ENCODE measurements around the gene SIRPA. TPM values are rescaled to one million over a fixed set of nuclear protein-coding genes. Genes with fewer than 3 reads are reported as not detected.

The SIRPA gene
- total RNA-seq, 1 donor from 2014 or later: 13.0 TPM

GRCh38 chr20:1861347-1861976 lies 33.7 kb upstream of the SIRPA start:
- Mint-ChIP-seq H3K27ac (ENCODE audit: unreplicated experiment) (no peak overlapping the region), H3K36me3 (ENCODE audit: unreplicated experiment) (no peaks in the 10 kb centered on the region), H3K4me3 (ENCODE audit: unreplicated experiment) (no peak overlapping the region), H3K4me1 (ENCODE audit: unreplicated experiment) (peaks cover 2% of the 10 kb centered on the region), H3K27me3 (ENCODE audit: unreplicated experiment) (peaks cover 27% of the 10 kb centered on the region), H3K9me3 (ENCODE audit: unreplicated experiment) (no peaks in the 10 kb centered on the region)
- TF ChIP-seq CTCF (IDR thresholded peaks at IDR 0.05): no peak
- no peak for DNase-seq (ENCODE audit: extremely low spot score, unreplicated experiment)

- H3K9me3 Mint-ChIP-seq (ENCODE audit: unreplicated experiment): no peaks in the 10 kb centered on the region
- H3K36me3 Mint-ChIP-seq (ENCODE audit: unreplicated experiment): no peaks in the 10 kb centered on the region
- no peaks in the 10 kb centered on the region for H3K4me1 Mint-ChIP-seq (ENCODE audit: unreplicated experiment)
- H3K4me3 Mint-ChIP-seq (ENCODE audit: unreplicated experiment): no peak overlapping the region
- no peak overlapping the region for H3K27ac Mint-ChIP-seq (ENCODE audit: unreplicated experiment)
- no peak for TF ChIP-seq CTCF (IDR thresholded peaks at IDR 0.05)
- peaks cover 33% of the 10 kb centered on the region for H3K27me3 Mint-ChIP-seq (ENCODE audit: unreplicated experiment)
- DNase-seq (ENCODE audit: extremely low spot score, unreplicated experiment): no peak
Observed at GRCh38 chr20:1861996-1862662, 33.1 kb upstream of the SIRPA start.

DNA sequence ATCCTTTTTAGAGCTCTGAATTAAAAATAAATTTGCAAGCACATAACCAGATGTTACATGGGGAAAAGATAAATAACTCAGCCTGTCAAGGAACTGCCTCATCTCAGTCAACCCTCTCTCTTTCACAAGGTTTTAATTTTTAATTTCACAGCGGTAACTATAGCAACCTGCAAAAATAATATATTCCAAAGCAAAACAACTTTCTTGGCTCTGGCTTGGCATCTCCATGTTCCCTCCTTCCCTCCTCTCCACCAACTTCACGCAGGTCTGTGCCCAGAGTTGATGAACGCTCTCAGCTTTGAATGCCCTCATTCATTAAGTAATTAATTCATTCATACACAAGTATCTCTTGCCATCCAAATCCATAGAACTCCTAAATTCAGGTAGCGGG lies 32.5 kb upstream of the SIRPA start:
- no peak for DNase-seq (ENCODE audit: extremely low spot score, unreplicated experiment)
- no peak for TF ChIP-seq CTCF (IDR thresholded peaks at IDR 0.05)
- no peaks in the 10 kb centered on the region for H3K9me3 Mint-ChIP-seq (ENCODE audit: unreplicated experiment)
- H3K27me3 Mint-ChIP-seq (ENCODE audit: unreplicated experiment): peaks cover 36% of the 10 kb centered on the region
- no peak overlapping the region for H3K27ac Mint-ChIP-seq (ENCODE audit: unreplicated experiment)
- no peaks in the 10 kb centered on the region for H3K4me1 Mint-ChIP-seq (ENCODE audit: unreplicated experiment)
- no peak overlapping the region for H3K4me3 Mint-ChIP-seq (ENCODE audit: unreplicated experiment)
- no peaks in the 10 kb centered on the region for H3K36me3 Mint-ChIP-seq (ENCODE audit: unreplicated experiment)

- Mint-ChIP-seq H3K4me3 (ENCODE audit: unreplicated experiment) (no peak overlapping the region), H3K4me1 (ENCODE audit: unreplicated experiment) (no peaks in the 10 kb centered on the region), H3K36me3 (ENCODE audit: unreplicated experiment) (no peaks in the 10 kb centered on the region), H3K27me3 (ENCODE audit: unreplicated experiment) (peaks cover 36% of the 10 kb centered on the region), H3K27ac (ENCODE audit: unreplicated experiment) (no peak overlapping the region), H3K9me3 (ENCODE audit: unreplicated experiment) (no peaks in the 10 kb centered on the region)
- no peak for TF ChIP-seq CTCF (IDR thresholded peaks at IDR 0.05)
- no peak for DNase-seq (ENCODE audit: extremely low spot score, unreplicated experiment)
Observed at GRCh38 chr20:1863296-1863695, 31.9 kb upstream of the SIRPA start.

- Mint-ChIP-seq H3K4me1 (ENCODE audit: unreplicated experiment) (no peaks in the 10 kb centered on the region), H3K36me3 (ENCODE audit: unreplicated experiment) (no peaks in the 10 kb centered on the region), H3K4me3 (ENCODE audit: unreplicated experiment) (no peak overlapping the region), H3K27ac (ENCODE audit: unreplicated experiment) (no peak overlapping the region), H3K9me3 (ENCODE audit: unreplicated experiment) (no peaks in the 10 kb centered on the region), H3K27me3 (ENCODE audit: unreplicated experiment) (peaks cover 35% of the 10 kb centered on the region)
- no peak for TF ChIP-seq CTCF (IDR thresholded peaks at IDR 0.05)
- DNase-seq (ENCODE audit: extremely low spot score, unreplicated experiment): no peak
Observed at GRCh38 chr20:1866834-1867233, 28.4 kb upstream of the SIRPA start.
